ENCODE data around the gene GSG1.
"Not testable (repeated sequence)": the region's sequence is repeated elsewhere in the genome, so short reads cannot be mapped to it uniquely, and the experiment has no call there.

Gene GSG1

GRCh38 chr12:13088496-13088895, 15.0 kb downstream of the GSG1 start:
- no peak for DNase-seq

- DNase-seq = no peak
Observed at GRCh38 chr12:13087766-13088165, 15.7 kb downstream of the GSG1 start.

- DNase-seq = no peak
Observed at GRCh38 chr12:13085968-13086686, 17.3 kb downstream of the GSG1 start.

GRCh38 chr12:13084898-13085640, 18.4 kb downstream of the GSG1 start:
- DNase-seq = no peak

- DNase-seq = not testable (repeated sequence)
Observed at GRCh38 chr12:13083638-13084037, 19.8 kb downstream of the GSG1 start.

GRCh38 chr12:13082861-13083260, 20.6 kb downstream of the GSG1 start:
- DNase-seq = no peak

GRCh38 chr12:13080266-13080665, 23.2 kb downstream of the GSG1 start:
- no peak for DNase-seq

- DNase-seq = no peak
Observed at GRCh38 chr12:13079440-13079906, 24.0 kb downstream of the GSG1 start.

GRCh38 chr12:13075786-13076570, 27.5 kb downstream of the GSG1 start:
- no peak for DNase-seq

- DNase-seq = no peak
Observed at GRCh38 chr12:13075118-13075480, 28.4 kb downstream of the GSG1 start.

GRCh38 chr12:13074396-13075117, 28.9 kb downstream of the GSG1 start:
- no peak for DNase-seq

- no peak for DNase-seq
Observed at GRCh38 chr12:13073173-13073572, 30.3 kb downstream of the GSG1 start.

GRCh38 chr12:13071305-13072280, 31.9 kb downstream of the GSG1 start:
- peak; percentile 25 for DNase-seq

- DNase-seq = no peak
Observed at GRCh38 chr12:13069380-13069779, 34.1 kb downstream of the GSG1 start.

GRCh38 chr12:13067322-13067721, 36.1 kb downstream of the GSG1 start:
- DNase-seq = no peak

- DNase-seq = no peak
Observed at GRCh38 chr12:13066459-13066858, 37.0 kb downstream of the GSG1 start.

GRCh38 chr12:13066014-13066413, 37.5 kb downstream of the GSG1 start:
- no peak for DNase-seq

GRCh38 chr12:13062669-13063068, 40.8 kb downstream of the GSG1 start:
- no peak for DNase-seq

- no peak for DNase-seq
Observed at GRCh38 chr12:13061377-13061776, 42.1 kb downstream of the GSG1 start.

GRCh38 chr12:13060581-13060980, 42.9 kb downstream of the GSG1 start:
- no peak for DNase-seq

- not testable (repeated sequence) for DNase-seq
Observed at GRCh38 chr12:13053617-13054016, 49.9 kb downstream of the GSG1 start.

GRCh38 chr12:13052421-13052820, 51.0 kb downstream of the GSG1 start:
- no peak for DNase-seq
